HG02759 (cell line): ENCODE data around the gene GSG1L.
"Not testable (repeated sequence)": the region's sequence is repeated elsewhere in the genome, so short reads cannot be mapped to it uniquely, and the experiment has no call there.

Experiments
- ATAC-seq: cut with Tn5 transposase; IDR thresholded peaks from one replicate; pipeline ENCODE4 v1.9.1; 2021; ENCODE audit warnings: mild to moderate bottlenecking, moderate library complexity; ENCODE audit not compliant: unreplicated experiment

Gene GSG1L

DNA sequence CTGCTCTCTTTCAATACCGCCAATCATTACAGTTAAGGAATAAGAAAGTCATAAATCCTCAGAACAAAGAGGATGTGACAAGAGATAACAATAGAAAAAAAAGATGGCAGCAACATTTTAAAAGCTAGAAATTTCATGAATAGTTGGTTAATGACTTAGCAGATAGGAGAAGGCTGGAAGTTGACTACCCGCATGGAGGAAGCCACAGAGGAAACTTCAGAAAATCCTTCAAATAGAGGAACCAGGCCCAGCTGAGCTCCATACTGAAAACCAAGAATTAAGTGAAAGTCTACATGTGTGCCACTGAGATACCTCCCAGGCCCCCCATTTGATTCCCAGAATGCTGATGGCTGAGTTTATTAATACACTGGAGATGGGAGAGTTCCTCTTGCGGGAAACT, 109.3 kb downstream of the GSG1L start:
- ATAC-seq = no peak

DNA sequence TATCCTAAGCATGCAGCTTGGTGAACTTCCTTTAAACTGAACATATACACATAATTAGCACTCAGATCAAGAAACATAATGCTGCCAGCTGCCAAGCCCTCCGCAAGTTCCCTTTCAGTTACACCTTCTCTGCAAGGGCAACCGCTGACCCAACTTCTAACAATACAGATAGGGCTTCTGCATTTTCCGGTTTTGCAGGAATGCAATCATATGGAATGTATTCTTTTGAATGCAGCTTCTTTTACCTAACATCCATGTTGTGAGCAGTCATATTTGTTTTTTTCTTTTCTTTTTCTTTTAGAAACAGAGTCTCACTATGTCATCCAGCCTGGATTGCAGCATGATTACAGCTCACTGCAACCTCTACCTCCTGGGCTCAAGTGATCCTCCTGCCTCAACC, 110.7 kb downstream of the GSG1L start:
- no peak for ATAC-seq

DNA sequence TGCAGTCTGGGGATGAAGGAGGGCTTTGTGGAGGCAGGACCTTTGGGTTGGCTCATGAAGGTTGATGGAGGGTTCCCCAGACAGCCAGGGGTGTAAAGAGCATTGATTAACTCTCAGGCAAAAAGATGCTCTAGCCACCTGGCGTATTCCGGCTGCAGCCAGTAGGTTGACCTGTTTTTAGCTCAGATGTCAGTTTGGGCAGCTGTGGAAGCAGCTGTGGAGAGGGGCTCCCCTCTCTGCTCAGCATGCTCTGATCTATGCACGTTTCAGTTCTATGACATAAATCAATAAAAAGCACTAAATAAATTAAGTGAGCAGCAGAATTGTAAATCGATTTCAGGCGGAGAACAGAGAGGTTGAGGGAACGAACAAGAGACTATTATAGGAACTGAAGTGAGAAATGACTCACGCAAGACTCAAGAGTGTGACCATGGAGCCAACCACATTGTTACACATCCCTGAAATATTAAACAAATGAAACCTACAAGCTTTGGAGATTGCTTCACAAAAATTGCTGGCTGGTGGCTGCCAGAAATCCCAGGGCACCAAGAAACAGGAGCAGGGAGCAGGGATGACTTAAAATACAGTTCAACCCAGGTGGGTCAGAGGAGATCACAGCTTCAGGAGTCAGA, 111.9 kb downstream of the GSG1L start:
- no peak for ATAC-seq

DNA sequence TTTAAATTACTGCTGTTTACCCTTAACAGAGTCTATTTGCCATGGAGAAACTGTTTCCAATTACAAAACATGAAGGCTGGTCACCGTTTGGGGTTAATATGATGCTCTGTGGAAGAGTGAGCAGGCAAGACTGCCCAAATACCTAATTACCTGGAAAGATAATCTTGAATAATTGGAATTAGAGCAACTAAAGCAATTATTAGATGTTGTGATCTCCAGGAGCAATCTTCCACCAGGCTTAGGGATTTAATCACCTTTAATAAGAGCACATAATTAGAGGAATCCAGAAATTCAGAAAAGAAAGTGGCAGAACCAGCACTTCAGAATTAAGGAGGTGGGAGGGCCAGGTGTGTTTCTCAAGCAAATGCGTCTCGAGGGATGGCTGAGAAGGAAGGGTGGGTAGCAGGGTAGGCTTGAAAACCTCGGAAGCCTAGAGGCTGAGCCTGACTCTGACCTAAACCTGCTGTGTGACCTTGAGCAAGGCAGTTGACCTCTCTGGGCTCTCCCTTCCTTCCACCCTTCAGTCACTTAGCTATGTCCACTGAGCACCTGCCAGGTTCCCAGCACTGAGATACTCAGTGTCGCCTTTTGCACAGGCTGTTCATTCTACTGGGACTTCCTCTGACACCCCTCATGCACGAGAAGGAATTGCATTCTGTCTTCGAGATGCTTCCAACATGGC, 113.2 kb downstream of the GSG1L start:
- ATAC-seq = no peak

DNA sequence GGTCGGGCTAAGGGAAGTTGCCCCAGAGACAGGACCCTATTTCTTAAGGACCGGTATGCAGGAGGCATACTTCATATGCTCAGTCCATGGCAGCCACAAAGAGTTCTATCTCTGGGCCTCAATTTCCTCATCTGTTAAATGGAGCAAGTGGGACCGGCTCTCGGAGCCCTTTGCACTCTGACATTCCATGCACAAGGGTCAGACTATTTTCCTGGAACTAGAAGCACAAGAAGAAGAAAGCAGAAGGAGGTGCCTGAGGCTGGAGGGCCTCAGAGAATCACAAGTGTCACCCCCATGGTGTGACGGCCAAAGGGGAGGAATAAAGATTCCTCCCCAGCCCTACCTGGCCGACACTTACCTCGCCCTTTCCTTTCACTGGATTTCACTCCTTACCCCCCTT, 115.8 kb downstream of the GSG1L start:
- no peak for ATAC-seq

DNA sequence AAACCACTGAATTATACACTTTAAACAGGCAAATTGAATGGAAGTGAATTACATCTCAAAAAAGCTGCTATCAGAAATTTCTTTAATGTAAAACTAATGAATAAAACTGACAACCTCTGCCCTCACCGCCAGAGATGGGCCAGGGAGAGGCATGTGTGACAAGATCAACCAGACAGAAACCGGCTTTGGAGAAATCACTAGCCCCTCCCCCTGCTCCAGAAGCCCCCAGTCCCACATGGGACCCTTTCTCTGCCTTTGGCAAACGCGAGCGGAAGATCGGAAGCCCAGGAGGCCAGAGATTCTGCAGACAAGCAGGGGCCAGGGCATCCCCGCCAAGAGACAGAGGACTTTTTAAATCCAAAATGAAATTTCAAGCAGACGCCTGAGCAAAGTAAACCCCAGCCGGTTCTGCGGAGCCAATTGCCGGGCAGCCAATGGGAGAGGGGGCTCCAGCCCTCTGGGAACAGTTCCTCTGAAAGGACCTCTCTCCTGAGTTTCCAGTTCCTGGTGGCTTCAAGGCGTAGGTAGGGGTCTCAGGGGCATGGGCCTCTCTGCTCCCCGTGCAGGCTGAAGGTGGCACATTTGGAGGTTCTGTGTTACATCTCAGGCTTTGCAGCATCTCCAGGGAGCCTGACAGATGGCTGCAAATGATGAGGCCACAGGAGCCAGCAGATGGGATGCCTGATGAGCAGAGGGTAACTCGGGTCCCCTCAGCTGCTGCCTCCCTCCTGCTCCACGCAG, 118.1 kb downstream of the GSG1L start:
- no peak for ATAC-seq

DNA sequence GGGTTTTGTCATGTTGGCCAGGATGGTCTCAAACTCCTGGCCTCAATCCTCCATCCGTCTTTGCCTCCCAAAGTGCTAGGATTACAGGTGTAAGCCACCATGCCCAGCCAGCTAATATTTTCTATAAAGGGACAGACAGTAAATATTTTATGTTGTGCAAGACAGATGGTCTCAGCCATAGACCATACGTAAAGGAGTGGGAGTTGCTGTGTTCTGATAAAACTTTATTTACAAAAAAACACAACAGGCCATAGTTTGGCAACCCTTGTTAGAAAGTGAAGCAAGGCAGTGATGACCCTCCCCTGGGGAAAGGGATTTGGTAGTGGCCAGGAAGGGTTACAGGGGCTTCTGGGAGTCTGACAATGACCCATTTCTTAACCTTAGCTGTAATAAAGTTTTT, 119.7 kb downstream of the GSG1L start:
- no peak for ATAC-seq

DNA sequence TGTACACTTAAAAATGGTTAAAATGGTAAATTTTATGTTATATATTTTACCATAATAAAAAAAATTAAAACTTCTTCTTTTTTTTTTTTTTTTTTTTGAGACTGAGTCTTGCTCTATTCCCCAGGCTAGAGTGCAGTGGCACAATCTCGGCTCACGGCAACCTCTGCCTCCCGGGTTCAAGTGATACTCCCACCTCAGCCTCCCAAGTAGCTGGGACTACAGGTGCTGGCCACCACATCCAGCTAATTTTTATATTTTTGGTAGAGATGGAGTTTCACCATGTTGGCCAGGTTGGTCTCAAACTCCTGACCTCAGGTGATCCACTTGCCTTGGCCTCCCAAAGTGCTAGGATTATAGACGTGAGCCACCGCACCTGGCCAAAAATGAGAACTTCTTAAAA, 121.4 kb downstream of the GSG1L start:
- not testable (repeated sequence) for ATAC-seq

DNA sequence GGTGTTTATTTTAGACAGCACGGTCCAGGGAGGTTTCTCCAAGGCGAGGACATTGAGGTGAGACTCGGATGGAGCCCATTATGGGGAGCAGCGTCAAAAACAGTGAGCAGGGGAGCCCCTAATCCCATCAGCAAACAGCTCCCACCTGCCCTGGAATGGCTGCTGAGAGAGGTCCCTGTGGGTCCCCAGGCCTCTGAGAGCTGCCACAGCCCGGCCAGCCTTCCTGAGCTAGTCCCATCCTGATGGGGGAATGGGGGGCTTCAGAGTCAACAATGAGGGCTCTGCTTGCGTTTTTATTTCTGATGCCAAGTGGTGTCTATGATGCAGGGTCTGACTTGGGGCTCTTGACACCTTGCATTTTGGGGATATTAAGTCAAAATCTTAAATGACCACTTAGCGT, 128.4 kb downstream of the GSG1L start:
- no peak for ATAC-seq

DNA sequence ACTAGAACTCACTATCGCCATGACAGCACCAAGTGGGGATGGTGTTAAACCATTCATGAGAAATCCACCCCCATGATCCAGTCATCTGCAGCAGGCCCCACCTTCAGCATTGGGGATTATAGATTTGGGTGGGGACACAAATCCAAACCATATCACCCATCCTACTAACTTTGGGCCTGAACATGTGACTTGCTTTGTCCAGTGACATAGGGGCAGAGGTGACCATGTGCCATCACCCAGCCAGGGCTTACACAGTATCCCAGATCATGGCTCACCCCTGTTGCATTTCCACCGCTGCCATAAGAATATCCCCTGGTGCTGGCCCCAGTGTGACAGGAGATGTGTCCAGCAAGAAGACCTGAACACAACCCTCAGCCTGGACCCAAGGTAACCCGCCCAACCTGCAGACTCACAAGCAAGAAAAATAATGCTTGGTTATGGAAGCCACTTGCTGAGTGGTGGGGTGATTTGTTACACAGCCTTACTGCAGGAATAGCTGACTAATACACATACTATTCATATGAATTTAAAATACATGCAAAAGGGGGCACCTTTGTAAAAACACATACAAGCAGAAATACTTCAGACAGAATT, 130.9 kb downstream of the GSG1L start:
- no peak for ATAC-seq

DNA sequence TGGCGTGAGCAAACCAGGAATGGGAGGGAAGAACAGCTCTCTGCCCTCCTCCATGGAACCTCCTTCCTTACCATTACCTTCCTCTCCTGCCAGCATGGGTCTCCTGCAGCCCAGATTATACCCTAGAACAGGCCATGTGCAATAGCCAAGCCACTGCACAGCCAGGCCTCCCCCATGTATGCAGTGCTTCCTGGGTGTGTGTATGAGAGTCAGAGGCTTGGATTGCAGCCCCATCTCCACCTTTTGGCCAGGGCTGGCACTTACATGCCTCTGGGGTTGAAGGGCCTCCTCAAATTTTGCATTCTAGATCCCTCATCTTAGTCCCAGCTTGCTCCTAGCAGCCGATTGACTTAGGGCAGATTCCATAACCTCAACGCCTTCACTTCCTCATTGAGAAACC, 133.7 kb downstream of the GSG1L start:
- ATAC-seq = no peak

DNA sequence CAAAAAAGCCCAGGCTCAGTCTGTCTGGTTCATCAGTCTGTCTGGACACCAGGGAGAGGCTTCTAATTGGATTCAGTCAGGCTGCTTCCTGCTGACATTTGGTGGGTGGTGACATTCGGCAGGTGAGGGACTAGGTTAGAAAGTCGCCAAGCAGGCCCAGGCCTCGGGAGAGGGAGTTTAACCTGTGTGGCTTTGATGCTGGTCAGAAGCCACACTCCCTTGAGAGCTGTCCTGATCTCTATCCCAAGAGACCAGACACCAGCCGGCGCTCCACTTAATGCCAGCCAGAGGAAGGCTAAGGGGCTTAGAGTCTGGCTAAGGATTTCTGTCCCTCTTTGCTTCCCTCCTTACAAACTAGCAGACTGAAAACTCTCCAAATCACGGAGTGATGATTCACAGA, 135.0 kb downstream of the GSG1L start:
- ATAC-seq = no peak

DNA sequence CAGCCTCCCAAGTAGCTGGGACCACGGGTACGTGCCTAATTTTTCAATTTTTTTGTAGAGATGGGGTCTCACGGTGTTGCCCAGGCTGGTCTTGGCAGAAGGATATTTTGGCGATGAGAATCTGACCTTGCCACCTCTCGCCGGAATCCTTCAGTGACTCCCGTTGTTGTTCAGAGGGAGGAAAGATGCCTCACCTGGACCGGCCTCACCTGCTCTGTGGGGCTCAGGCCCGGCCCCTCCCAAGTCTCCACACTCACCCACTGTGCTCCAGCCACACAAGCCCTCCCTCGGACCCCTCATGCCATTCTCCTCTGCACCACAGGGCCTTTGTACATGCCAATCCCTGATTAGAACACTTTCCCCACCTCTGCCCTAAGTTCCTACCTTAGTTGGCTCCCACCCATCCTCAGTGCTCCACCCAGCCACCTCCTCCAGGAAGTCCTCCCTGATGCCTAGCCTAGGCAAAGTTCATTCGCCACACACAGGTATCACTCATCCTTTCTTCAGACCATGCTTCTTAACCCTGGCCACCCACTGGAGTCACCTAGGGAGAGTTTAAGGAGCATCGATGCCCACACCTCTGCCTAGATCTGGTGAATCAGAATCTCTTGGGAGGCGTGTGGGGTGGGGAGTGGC, 136.1 kb downstream of the GSG1L start:
- ATAC-seq = no peak

DNA sequence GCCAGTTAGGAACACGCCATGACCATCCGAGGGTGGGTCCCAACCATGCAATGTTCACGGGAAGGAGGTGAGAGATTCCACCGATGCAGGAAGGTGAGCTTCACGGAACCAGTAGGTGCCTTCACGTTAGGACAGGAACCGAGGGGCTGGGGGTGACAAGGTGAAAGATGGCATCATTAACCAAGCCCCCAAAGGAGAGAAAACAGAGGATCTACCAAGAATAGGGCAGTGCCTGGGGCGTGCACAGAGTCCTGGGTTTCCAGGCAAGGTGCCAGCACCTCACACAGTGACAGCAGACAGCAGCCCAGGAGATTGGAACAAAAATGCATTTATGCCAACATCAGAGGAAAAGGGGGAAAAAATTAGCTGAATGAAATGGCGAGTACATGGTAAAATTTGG, 137.9 kb downstream of the GSG1L start:
- ATAC-seq = no peak

DNA sequence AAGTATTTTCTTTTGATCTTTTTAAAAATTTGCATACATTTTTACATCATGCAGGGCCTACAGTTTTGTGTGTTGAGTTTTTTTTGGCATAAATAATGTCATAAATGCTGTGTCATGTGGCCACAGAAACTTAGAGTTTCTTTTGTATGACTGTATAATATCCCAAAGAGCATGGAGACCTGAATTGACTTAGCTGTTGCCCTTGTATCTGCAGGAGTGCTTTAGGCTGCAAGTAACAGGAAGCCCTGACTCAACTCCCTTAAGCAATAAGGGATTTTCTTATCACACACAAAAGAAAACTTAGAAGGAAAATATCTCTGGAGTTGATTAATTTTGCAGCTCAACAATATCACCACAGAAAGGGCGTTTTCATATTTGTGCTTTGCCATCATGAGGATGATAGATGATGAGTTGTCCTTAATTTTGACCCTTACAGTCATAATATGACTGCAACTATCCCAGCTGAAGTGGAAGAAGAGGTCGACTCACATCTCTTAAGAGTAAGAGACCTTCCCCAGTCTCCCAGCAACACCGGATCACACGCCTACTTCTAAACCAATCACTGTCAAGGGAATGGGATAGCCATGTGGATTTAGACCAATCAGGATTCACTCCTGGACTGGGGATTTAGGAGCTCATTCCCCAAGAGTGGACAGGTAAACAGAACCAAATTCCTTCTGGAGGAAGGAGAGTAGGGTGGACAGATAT, 138.9 kb downstream of the GSG1L start:
- ATAC-seq = no peak

DNA sequence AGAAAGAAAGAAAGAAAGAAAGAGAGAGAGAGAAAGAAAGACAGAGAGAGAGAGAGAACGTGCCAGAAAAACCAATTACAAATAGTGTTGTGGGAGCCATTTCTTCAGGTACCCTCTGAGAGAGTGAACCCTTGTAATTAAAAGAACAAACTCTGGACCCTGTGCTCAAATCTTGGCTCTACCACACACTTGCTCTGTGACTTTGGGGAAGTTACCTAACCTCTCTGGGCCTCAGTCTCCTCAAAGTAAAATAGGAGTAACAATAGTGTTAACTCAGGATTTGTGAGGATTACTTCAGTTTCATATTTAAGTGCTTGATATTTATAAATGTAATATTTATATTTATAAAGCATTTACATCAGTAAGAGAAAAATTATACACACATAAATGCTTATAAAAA, 139.8 kb downstream of the GSG1L start:
- ATAC-seq = no peak

DNA sequence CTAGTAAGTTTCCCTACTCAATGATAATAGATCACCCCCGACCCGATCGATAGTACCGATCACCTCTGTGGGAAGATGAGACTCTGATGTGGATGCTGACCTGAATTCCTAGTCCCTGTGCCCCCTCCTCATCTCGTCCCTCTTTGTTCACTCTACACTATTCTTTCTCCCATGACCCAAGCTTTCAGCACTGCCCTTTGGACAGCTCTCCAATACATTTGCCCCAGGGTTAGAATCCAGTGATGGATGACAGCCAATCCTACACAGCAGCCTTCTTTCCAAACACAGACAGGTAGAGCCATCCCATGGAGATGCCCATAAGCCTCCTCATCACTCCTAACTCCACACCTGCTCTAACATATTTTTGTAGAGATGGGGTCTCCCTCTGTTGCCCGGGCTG, 141.1 kb downstream of the GSG1L start:
- ATAC-seq = no peak

DNA sequence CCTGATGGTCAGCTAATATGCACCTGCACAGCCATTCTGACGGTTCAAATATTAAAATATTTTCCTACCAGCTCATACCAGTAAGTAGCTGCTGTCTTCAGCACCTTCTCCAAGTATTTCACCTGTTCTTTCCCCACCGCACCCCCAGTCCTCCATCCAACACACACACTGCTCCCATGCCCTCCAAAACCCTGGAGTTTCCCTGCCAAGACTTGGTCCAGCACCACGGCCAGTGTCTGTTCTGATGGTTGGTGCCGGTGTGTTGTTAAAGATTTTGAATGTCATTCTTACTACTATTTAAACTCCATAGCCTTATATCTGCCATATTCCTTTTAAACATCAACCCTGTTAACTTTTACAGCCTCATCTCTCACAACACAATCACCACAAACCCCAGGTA, 142.4 kb downstream of the GSG1L start:
- no peak for ATAC-seq

DNA sequence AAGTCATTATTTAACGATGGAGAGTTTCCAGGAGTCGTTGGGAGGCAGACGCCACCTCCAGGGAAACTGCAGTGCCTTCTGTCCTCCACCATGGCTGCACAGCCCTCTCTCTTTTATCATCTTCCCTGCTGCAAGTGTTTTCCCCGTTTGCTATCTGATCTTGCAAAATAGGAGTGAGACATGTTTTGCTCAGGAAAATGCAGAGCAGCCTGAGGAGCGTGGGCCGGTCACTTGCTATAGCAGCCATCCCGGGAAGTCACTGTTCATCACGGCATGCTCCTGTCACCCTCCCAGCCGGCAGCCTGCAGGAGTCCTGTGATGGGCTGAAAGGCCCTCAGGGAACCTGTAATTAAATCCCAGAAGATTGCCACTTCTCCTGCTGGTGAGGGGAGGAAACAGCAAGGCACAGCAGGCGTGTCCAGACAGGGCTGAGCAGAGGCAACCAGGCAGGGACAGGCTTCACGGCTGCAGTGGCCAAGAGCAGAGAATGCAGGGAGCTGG, 143.1 kb downstream of the GSG1L start:
- no peak for ATAC-seq

DNA sequence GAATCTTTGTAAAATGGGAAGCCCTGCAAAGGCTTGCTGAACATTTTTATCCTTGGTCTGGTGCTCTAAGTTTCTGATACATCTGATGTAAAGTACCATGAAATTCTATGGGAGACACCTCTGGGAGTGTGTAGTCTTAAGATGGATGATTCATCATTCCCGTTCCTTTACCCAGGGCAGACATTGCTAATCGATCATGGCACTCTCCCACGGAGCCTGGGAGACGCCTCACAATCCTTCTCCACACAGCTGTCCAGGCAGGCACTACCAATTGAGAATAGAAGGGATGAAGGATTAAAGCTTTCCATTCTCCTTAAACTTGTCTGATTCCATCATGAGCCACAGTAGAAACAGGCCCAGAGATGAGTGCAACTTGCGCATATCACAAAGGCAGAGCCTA, 144.8 kb downstream of the GSG1L start:
- ATAC-seq = no peak

DNA sequence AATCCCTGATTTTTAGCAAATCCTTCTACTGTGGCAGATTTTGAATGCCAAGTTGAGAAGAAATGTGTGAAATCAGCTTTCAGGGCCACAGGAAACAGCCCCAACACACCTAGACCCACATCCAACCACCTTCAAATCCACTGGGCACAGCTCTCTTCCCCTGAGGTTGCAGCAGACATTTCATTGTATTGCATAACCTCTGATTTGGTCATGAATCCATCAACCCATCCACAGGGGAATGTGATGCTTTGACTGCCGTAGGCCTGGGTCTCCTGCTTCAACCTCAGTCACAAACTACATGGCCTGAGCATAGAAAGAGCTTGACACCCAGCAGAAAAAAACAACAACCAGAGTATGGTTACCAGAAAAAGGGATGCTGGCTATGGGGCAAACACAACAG, 145.6 kb downstream of the GSG1L start:
- no peak for ATAC-seq
